CD4-positive, alpha-beta T cell treated with Interleukin-6 at 100 ng/mL for 8 hours (primary cell): ENCODE results near the gene WWC1.

Experiments
- DNase-seq: peaks from one replicate; pipeline ENCODE4 v3.0.0-alpha.2; 2020; ENCODE audit warnings: mixed read lengths, low spot score

Gene WWC1

DNA sequence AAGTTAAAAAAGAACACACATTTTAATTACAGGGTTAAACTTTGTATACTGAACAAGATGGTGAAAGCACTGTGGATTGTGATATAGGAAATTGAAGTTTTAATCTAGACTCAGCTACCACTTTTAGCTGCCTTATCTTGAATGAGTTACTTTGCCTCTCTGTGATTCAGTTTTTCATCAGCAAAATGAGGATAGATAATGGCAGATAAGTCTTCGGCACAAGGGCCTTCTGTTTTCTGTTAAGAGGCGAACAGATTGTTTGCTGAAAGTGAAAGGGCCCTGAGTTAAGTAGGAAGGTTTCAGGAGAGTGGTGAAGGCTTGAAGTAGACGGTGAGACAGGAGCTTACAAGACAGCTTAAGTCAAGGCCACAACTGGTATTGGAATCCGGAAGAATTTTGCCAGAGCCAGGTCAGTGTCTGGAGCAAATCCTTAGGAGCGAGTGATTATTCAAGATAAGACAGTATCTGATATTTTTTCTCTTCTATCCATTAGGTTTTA is 202.7 kb downstream of the WWC1 start:
- DNase-seq: no peak

DNA sequence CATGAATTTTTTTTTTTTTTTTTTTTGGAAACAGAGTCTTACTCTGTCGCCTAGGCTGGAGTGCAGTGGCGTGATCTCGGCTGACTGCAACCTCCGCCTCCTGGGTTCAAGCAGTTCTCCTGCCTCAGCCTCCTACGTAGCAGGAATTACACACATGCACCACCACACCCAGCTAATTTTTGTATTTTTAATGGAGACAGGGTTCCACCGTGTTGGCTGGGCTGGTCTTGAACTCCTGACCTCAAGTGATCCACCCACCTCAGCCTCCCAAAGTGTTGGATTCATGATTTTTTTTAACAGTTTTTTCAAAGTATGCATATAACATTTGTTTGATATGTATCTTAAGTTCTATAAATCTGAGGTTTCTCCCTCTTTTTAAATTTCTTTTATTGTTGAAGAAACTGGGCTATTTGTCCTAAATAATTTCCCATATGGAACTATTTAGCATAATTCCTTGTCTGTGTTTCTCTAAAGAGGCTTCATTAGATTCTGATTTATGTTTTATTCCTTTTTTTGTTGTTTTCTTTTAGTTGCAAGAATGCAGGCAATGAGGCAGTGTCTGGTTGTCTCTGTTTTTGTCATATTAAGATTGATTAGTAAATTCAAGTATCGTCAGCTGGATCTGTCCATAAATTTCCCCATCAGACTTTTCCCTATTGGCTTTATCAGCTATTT is 211.3 kb downstream of the WWC1 start:
- no peak for DNase-seq

GRCh38 chr5:168513861-168514428 is 222.5 kb downstream of the WWC1 start:
- no peak for DNase-seq
